Stimulated activated CD8-positive, alpha-beta memory T cell treated with anti-CD3 and anti-CD28 coated beads, Interleukin-12 subunit alpha, Interleukin-12 subunit beta, amount 100 ng/mL, for 1 hour (primary cell): Measurements from ENCODE around the gene POMT1.

ENCODE experiments used
- DNase-seq: peaks from one replicate; pipeline ENCODE4 v3.0.0-alpha.2; 2020; ENCODE audit warnings: low read depth

POMT1 gene

DNA sequence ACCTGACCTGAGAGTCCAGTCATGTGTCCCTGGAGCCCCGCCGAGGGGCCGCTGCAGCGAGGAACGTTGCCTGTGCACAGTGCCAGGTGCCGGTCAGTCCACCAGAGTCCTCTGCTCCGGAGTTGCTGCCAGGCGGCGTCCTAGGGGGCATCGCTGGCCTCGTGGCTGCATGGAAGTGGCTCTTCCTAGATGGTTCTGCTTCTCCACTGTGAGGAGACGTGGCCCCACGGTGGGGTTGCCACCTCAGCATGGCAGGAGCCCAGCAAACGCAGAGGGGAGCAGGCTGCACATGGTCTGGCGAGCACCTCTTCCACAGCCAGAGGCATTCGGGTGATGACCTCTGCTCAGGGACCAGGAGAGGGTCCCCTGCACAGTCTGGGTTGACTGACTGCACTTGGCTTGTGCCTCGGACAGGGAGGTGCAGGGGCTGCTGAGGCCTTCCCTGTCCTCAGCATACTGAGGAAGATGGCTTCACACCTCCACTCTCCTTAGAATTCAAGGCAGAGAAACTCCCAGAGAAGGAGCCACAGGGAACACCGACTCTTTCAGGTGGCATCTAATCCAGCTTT is 25.9 kb upstream of the POMT1 start:
- DNase-seq, result no peak

DNA sequence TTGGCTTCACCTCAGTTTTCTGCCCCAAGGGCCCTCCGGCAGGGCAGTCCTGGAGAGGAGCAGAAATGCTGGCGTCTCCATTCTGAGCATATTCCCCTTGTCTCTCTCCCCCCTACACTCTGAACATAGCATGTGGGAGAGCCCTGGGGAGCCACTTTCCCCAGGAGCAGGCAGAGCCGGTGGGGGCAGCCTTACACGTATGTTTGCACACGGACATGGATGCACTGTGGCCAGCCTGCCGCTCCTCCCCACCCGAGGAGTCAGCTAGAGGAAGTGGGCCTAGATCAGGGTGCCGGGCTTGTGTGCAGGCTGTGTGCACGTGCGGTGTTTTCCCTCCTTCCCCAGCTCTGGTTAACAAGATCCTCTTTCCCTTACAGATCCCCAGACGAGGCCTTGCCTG is 25.4 kb upstream of the POMT1 start:
- no peak for DNase-seq

DNA sequence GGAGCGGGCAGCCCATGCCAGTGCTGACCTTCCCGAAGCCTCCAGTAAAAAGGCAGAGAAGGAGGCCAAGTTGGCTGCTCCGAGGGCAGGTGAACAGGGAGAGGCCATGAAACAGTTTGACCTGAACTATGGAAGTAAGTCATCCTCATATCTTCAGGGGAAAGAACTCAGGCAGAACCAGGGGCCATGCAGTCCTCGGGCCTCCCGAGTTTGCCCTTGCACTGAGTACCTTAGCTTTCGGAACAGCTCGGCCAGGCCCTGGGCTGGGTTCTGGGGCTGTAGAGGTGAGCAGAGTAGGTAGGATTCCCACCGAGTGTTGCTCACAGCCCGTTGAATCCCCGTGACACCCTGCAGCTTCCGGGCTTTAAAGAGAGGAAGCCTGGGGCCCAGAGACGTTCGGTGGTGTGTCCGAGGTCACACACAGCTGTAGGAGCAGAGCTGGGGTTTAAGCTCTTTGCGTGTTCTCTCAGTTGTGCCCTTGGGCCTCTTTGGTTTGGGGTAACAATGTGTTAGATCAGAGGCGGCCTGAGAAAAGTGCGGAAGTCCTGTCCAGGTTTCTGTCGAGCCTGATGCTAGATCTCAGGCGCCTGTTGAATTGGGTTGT is 24.8 kb upstream of the POMT1 start:
- DNase-seq, result no peak

DNA sequence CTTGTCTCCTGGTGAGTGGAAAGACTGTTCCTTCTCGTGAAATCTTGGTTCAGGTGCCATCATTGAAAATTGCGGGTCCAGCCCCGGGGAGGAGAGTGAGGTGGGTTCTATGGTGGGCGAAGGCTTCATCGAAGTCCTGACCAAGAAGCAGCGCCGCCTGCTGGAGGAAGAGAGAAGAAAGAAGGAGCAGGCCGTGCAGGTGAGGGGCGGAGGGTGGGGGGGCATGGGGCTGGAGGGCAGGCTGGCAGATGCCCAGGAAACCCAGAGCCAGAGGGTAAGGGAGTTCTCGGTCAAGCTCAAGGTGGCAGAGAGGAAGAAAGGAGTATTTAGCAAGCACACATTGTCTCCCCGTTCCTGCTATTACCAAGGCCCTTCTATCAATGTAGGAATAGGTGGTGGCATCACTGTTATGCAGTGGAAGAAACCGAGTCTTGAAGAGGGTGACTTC is 24.3 kb upstream of the POMT1 start:
- DNase-seq, result peak; percentile 31

- no peak for DNase-seq
Observed at GRCh38 chr9:131478911-131479310, 23.8 kb upstream of the POMT1 start.

DNA sequence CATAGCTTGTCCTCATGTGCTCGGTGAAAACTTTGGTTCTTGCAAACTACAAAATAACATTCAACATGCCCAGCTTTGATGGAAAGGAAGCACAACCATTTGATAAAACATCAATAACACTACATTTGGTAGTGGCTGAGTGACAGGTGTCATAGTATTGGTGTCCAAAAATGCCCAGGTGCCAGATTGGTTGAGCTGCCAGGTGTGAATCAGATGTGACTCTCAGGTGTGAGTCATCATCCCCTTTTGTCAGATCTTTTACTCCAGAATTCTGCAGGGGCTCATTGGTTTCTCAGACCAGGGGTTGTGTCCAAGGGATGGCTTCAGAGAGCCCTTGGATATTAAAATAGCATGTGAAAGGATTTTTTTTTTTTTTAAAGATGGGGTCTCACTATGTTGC is 22.5 kb upstream of the POMT1 start:
- no peak for DNase-seq

- DNase-seq, result no peak
Observed at GRCh38 chr9:131481441-131482342, 21.0 kb upstream of the POMT1 start.

DNA sequence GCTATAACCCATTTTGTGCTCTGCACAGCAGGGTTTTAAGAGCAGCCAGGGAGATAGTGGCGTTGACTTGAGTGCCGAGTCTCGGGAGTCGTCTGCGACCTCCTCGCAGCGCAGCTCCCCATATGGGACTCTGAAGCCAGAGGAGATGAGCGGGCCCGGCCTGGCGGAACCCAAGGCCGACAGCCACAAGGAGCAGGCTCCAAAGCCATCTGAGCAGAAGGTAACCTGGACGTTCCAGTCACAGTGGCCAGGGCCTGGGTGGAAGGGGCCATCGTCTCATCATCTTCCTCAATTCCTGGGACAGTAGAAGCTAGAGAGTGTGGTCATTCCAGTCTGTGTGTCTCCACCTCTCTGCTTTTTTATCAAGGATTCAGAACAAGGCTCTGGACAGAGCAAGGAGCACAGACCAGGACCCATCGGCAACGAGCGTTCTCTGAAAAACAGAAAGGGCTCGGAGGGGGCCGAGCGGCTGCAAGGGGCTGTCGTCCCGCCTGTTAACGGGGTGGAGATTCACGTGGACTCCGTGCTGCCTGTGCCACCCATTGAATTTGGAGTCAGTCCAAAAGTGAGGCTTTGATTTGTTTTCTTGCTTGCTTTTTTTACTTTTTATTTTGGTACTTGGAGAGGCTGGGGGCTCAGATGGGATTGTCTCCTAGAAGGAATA is 20.2 kb upstream of the POMT1 start:
- DNase-seq, result no peak

GRCh38 chr9:131483319-131484050 is 19.2 kb upstream of the POMT1 start:
- DNase-seq, result no peak

GRCh38 chr9:131484051-131484445 is 18.7 kb upstream of the POMT1 start:
- DNase-seq, result no peak

GRCh38 chr9:131484560-131485185 is 18.0 kb upstream of the POMT1 start:
- no peak for DNase-seq

GRCh38 chr9:131485206-131485605 is 17.5 kb upstream of the POMT1 start:
- no peak for DNase-seq

DNA sequence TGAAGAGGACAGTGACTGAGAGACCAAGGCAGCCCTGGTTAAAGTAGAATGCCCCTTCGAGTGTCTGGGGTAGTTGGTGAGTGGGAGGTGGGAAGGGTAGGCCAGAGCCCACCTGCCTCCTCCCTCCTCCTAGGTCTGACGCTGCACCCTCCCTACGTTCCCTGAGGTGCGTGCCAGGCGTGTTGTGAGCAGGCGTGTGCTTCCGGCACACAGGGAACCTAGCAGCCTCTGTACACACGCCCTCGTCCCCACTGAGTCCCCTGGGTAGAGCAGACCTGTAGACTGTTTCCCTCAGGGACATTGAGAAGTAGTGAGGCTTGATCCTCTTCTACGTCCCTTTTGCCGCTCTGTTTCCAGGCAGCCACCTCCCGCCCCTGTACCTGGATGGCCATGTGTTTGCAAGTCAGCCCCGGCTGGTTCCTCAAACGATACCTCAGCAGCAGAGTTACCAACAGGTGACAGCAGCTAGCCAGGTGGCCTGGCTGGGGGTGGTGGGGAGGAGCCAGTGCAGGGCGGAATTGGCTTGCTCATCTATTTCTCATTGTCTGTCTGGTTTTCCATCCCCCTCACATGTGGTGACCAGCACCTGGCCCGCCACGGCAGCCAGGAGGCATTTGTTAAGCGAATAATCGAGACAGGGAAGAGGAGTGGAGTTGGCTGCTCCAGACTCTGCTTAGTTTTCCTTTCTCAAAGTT is 16.8 kb upstream of the POMT1 start:
- DNase-seq, result no peak

DNA sequence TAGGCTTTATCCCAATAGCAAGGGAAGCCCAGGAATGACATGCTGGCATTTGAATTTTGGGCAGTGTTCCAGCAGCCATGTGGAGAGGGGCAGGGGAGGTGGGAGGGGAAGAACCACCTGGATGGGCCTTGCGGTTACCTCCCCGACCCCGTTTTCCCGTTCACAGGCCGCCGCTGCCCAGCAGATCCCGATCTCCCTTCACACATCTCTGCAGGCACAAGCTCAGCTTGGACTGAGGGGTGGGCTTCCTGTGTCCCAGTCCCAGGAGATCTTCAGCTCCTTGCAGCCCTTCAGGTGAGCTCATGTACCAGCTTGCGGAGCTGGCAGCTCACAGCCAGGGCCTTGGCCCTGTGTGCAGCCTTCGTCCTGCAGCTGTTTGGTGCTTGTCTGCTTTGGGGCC is 15.7 kb upstream of the POMT1 start:
- no peak for DNase-seq

- no peak for DNase-seq
Observed at GRCh38 chr9:131487621-131488031, 15.1 kb upstream of the POMT1 start.

DNA sequence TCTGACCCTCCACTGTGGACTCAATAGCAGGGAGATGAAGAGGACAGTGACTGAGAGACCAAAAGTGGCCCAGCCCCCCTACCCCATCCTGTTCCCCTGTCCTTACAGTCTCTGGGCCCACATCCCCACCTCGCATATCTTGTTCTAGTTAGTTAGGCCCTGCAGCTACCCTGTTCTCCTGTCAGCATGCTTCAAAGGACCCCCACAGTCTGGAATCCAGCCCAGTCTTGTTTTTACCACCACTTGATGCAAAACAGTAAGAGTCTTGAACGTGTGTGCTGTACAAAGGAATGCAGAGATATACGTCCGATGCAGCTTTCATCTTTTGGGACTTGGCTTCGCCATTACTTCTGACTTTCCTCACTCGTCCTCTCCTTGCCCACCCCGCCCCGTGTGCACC is 12.2 kb upstream of the POMT1 start:
- DNase-seq, result no peak

- DNase-seq, result no peak
Observed at GRCh38 chr9:131491001-131491710, 11.6 kb upstream of the POMT1 start.

DNA sequence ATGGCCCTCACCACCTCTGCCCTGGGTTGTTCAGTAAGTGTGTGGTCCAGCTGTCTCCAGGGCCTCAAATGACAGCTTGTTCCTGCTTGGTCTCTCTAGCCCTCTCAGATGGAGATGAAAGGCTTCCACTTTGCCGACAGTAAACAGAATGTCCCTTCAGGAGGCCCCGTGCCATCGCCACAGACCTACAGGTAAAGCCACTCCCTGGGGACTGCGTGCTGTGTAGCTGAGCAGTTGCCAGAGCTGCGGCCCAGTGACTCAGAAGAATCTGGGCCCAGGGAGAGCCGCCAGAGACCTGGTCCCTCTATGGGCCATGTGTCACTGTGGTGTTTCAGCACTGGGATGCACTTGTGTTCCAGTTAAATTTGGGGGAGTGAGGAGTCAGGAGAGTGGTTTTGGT is 10.6 kb upstream of the POMT1 start:
- DNase-seq, result no peak

GRCh38 chr9:131494296-131494870 is 8.3 kb upstream of the POMT1 start:
- no peak for DNase-seq

DNA sequence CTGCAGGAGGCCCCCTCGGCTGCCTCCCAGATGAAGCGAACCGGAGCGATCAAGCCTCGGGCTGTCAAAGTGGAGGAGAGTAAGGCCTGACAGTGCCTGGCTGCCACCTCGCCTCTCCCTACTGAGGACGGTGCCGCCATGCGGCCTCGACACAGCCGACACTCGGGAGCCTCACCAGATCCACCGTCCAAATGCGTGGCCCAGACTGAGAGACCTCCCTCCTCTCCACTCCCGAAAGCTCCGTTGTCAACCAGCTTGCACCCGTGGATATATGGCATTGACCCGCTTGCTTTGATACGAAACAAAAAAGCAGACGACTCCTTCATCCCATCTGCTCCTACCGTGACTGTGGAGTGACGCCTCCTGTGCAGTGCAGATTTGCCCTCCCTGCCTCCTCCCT is 6.9 kb upstream of the POMT1 start:
- DNase-seq, result no peak
